AG09309 (cell line): Measurements from ENCODE around the gene MSANTD3.

Source experiments
- DNase-seq: peaks from one replicate; pipeline ENCODE4 v3.0.0-alpha.2; 2010; ENCODE audit warnings: low read depth
- H3K4me3 ChIP-seq: 2 replicates; pipeline ENCODE4 v1.5.1; 2011; ENCODE audit warnings: mild to moderate bottlenecking, low read depth, low read length, moderate library complexity; ENCODE audit not compliant: control insufficient read depth
- CTCF ChIP-seq: IDR thresholded peaks from 2 replicates; pipeline ENCODE4 v1.5.1; 2011; ENCODE audit warnings: mild to moderate bottlenecking, low read depth, low read length, inconsistent platforms; ENCODE audit not compliant: insufficient read depth, control insufficient read depth; ENCODE audit errors: missing control alignments

The MSANTD3 gene

DNA sequence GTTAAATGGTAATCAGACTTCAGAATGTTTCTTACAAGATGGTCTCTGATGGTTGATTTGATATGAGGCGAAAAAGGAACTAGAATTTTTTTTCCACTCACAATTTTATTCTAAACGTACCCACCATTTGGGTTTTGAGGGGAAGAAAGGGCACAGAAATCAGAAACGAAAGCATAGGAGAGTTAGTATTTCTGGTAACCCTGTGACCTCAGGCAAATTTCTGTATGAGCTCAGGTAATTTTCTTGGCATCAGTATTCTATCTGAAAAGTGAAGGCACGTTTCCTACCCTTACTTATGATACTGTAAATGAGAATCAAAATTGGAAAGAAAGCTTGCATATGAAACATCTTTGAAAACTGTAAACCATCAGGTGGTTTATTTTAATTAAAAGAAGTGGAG, 72.5 kb downstream of the MSANTD3 start:
- DNase-seq = no peak
- H3K4me3 ChIP-seq = no peak overlapping the region
- no peak for TF ChIP-seq CTCF

DNA sequence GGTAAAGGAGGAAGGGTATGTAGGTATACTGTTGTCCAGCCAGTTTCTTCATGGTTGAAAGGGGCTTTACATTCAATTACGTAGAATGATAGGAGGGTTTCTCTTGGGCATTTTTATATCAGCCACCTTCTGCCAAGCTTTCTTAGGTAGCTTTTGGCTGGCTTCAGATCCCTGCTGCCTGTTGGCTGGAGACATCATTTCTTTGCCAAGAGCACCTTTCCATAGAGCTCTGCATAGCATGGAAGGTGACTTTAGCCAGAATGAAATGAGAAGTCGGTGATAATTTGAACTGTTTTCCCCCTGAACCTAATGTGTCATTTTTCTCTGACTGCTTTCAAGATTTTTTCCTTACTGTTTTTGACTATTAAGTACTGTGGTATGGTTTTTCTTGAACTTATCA, 72.9 kb downstream of the MSANTD3 start:
- no peak for TF ChIP-seq CTCF
- H3K4me3 ChIP-seq = no peak overlapping the region
- no peak for DNase-seq
